NCI-H460 (cell line): ENCODE measurements around the gene STUM. TPM values are rescaled to one million over a fixed set of nuclear protein-coding genes. Genes with fewer than 3 reads are reported as not detected.

Source experiments
- DNase-seq: peaks from one replicate; pipeline ENCODE4 v3.0.0-alpha.2; 2016; ENCODE audit warnings: low read depth; ENCODE audit errors: extremely low read depth
- total RNA-seq: library from RNA; depleted of rRNA; stranded (reverse); fragments of >200 nt; shearing (Covaris generic); gene quantifications from 2 replicates; pipeline ENCODE4 v1.2.3, GENCODE V29; 2014

STUM gene
- total RNA-seq, 1 experiment from 2014 or later = not detected

GRCh38 chr1:226619031-226619430 lies 70.5 kb downstream of the STUM start:
- no peak for DNase-seq

- DNase-seq = no peak
Measured at GRCh38 chr1:226622012-226622411, 73.4 kb downstream of the STUM start.

GRCh38 chr1:226624526-226624925 lies 76.0 kb downstream of the STUM start:
- DNase-seq = no peak

GRCh38 chr1:226625326-226625725 lies 76.8 kb downstream of the STUM start:
- no peak for DNase-seq

- no peak for DNase-seq
Measured at GRCh38 chr1:226625832-226626576, 77.4 kb downstream of the STUM start.

GRCh38 chr1:226626577-226626956 lies 78.0 kb downstream of the STUM start:
- DNase-seq = peak; percentile 44

GRCh38 chr1:226627050-226627755 lies 78.6 kb downstream of the STUM start:
- peak; percentile 30 for DNase-seq

GRCh38 chr1:226627924-226628611 lies 79.5 kb downstream of the STUM start:
- no peak for DNase-seq

GRCh38 chr1:226628612-226629155 lies 80.1 kb downstream of the STUM start:
- no peak for DNase-seq

GRCh38 chr1:226629210-226629895 lies 80.8 kb downstream of the STUM start:
- DNase-seq = no peak

- no peak for DNase-seq
Measured at GRCh38 chr1:226629896-226630550, 81.5 kb downstream of the STUM start.

- no peak for DNase-seq
Measured at GRCh38 chr1:226630592-226630991, 82.0 kb downstream of the STUM start.

- DNase-seq = no peak
Measured at GRCh38 chr1:226631229-226632000, 82.9 kb downstream of the STUM start.

- DNase-seq = no peak
Measured at GRCh38 chr1:226632169-226632879, 83.8 kb downstream of the STUM start.

- no peak for DNase-seq
Measured at GRCh38 chr1:226632922-226633351, 84.4 kb downstream of the STUM start.

- no peak for DNase-seq
Measured at GRCh38 chr1:226633541-226634165, 85.1 kb downstream of the STUM start.

- DNase-seq = peak; percentile 69
Measured at GRCh38 chr1:226634166-226634588, 85.6 kb downstream of the STUM start.

- no peak for DNase-seq
Measured at GRCh38 chr1:226634611-226635246, 86.2 kb downstream of the STUM start.
